Esophagus muscularis mucosa (tissue), 4 donors: ENCODE data around the gene CAMTA1. TPM values are rescaled to one million over a fixed set of nuclear protein-coding genes. Genes with fewer than 3 reads are reported as not detected.

ENCODE experiments used
- DNase-seq: peaks from one replicate; pipeline ENCODE4 v3.0.0-alpha.2; 2017; ENCODE audit errors: extremely low spot score
- H3K27ac ChIP-seq, 4 donors: fragments of 200-600 bp; sonication (generic); replicated peaks in 1 of 4; 1 replicate in 3 of 4; 2 replicates in 1 of 4; pipeline ENCODE4 v1.5.1; 2016 to 2019; ENCODE audit warnings: mild to moderate bottlenecking in 1 of 4
- H3K27me3 ChIP-seq, 4 donors: fragments of 200-600 bp; sonication (generic); one replicate each; pipeline versions ENCODE4 v1.5.1 to v1.6.0; 2016 to 2019
- H3K36me3 ChIP-seq, 4 donors: fragments of 200-600 bp; sonication (generic); one replicate each; pipeline ENCODE4 v1.5.1; 2016 to 2019
- H3K4me1 ChIP-seq, 4 donors: fragments of 200-600 bp; sonication (generic); one replicate each; pipeline ENCODE4 v1.5.1; 2016 to 2019
- H3K4me3 ChIP-seq, 4 donors: fragments of 200-600 bp; sonication (generic); 1 replicate in 2 of 4; 2 replicates in 2 of 4; pipeline ENCODE4 v1.5.1; 2016 to 2019; ENCODE audit warnings: mild to moderate bottlenecking in 4 of 4, moderate library complexity in 1 of 4
- H3K9me3 ChIP-seq, 4 donors: fragments of 200-600 bp; sonication (generic); 1 replicate in 3 of 4; 2 replicates in 1 of 4; pipeline ENCODE4 v1.5.1; 2016 to 2019
- CTCF ChIP-seq, 3 experiments: fragments of 200-600 bp in 2 of 3; fragments of 450-650 bp in 1 of 3; sonication (generic) in 2 of 3; IDR thresholded peaks; one replicate each; pipeline ENCODE4 v1.5.1; 2017 to 2019; ENCODE audit warnings: antibody characterized with exemption in 3 of 3, mild to moderate bottlenecking in 2 of 3, moderate library complexity in 1 of 3
- EP300 ChIP-seq: sonication (generic); formaldehyde crosslinking; IDR thresholded peaks from one replicate; pipeline ENCODE4 v1.6.1; 2017; ENCODE audit warnings: antibody characterized with exemption
- POLR2A ChIP-seq: fragments of 450-650 bp; IDR thresholded peaks from one replicate; pipeline ENCODE4 v1.6.1; 2017; ENCODE audit warnings: antibody characterized with exemption, moderate library complexity, mild to moderate bottlenecking, low read depth
- POLR2AphosphoS5 ChIP-seq, 2 donors: sonication (generic); formaldehyde crosslinking; IDR thresholded peaks; one replicate each; pipeline ENCODE4 v1.6.1; 2017; ENCODE audit warnings: antibody characterized with exemption in 2 of 2
- WGBS: methylation state at CpG from one replicate; pipeline ENCODE4 v1.1.5; 2018; 5-methylcytosine and 5-hydroxymethylcytosine counted together
- intact Hi-C: fragments of 100-400 bp; cut with DNase I; formaldehyde crosslinking; loops from one replicate; pipeline ENCODE4 v1.15.1; 2023
- total RNA-seq, 4 donors: library from RNA; depleted of rRNA; stranded (reverse); fragments of >200 nt; gene quantifications; one replicate each; pipeline versions ENCODE4 v1.1.0 to v1.2.1, GENCODE V29; 2016

CAMTA1 gene
- total RNA-seq, 4 donors from 2014 or later = 109 to 226 (median 139) TPM

DNA sequence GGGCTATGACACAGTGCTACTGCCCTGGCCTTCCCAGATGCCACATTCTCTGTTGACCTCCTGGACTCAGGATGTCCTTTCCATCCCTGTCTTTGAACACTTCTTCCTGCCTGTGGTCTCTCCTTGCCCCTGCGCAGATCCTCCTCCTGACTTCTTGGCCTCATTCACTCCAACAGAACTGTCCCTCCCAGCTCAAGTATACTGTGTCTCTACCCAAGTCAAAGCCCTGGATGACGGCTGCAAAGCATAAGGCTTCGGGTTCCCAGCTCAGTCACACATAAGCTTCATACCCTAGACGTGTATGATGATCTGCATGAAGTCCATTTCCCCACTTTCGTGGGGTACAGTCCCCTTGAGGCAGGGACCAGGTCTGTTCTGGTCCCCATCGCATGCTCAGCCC lies 657.7 kb downstream of the CAMTA1 start:
- H3K27ac ChIP-seq = no peak overlapping the region
- intact Hi-C loops = no loop called here
- H3K4me3 ChIP-seq = no peak overlapping the region
- no peaks in the 10 kb centered on the region for H3K9me3 ChIP-seq
- H3K27me3 ChIP-seq = no peaks in the 10 kb centered on the region
- H3K4me1 ChIP-seq = no peaks in the 10 kb centered on the region
- DNase-seq = no peak
- TF ChIP-seq EP300 (no peak), POLR2A (no peak), POLR2AphosphoS5 (IDR thresholded peaks at IDR 0.05) (no peak), CTCF (IDR thresholded peaks at IDR 0.05) (no peak)
- H3K36me3 ChIP-seq = no peaks in the 10 kb centered on the region
- 95% methylated on average over 6 of the region's 6 CpGs for WGBS

DNA sequence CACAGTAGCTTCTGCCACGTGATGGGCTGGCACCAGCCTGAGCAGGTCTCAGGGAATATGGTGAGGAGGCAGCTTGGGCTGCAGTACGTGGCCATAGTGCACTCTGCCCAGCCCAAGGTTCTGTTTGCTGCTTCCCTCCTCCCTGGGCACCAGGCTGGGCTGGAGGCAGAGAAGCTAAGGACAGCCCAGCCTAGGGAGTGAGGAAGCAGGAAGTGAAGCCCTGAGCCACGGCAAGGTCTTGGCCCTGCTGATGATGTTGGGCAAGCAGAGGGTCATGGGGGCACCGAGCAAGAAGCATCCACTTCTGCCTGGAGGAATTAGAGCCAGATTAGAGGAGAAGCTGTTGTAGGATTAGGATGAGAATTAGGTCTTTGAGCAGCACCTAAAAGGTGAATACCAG lies 659.1 kb downstream of the CAMTA1 start:
- TF ChIP-seq CTCF (IDR thresholded peaks at IDR 0.05) = no peak
- TF ChIP-seq POLR2A = no peak
- 56% methylated on average over 2 of the region's 4 CpGs for whole genome bisulfite sequencing
- H3K27ac ChIP-seq = no peak overlapping the region
- H3K9me3 ChIP-seq = no peaks in the 10 kb centered on the region
- DNase-seq = no peak
- no peak overlapping the region for H3K4me3 ChIP-seq
- no peaks in the 10 kb centered on the region for H3K4me1 ChIP-seq
- H3K36me3 ChIP-seq = no peaks in the 10 kb centered on the region
- intact Hi-C loops = no loop called here
- H3K27me3 ChIP-seq = no peaks in the 10 kb centered on the region

GRCh38 chr1:7447093-7447492 lies 661.8 kb downstream of the CAMTA1 start:
- intact Hi-C loops = no loop called here
- TF ChIP-seq EP300 (no peak), POLR2AphosphoS5 (IDR thresholded peaks at IDR 0.05) (no peak), CTCF (IDR thresholded peaks at IDR 0.05) (no peak), POLR2A (no peak)
- Histone ChIP-seq H3K9me3 (no peaks in the 10 kb centered on the region), H3K4me3 (no peak overlapping the region), H3K27ac (no peak overlapping the region), H3K27me3 (no peaks in the 10 kb centered on the region), H3K4me1 (no peaks in the 10 kb centered on the region), H3K36me3 (no peaks in the 10 kb centered on the region)
- DNase-seq = no peak
- WGBS = 82% methylated on average over 9 of the region's 9 CpGs

- intact Hi-C loops = no loop called here
- H3K27ac ChIP-seq = no peak overlapping the region
- H3K27me3 ChIP-seq = no peaks in the 10 kb centered on the region
- no peaks in the 10 kb centered on the region for H3K4me1 ChIP-seq
- TF ChIP-seq EP300 (no peak), POLR2A (no peak), POLR2AphosphoS5 (IDR thresholded peaks at IDR 0.05) (no peak), CTCF (IDR thresholded peaks at IDR 0.05) (no peak)
- H3K36me3 ChIP-seq = no peaks in the 10 kb centered on the region
- no peaks in the 10 kb centered on the region for H3K9me3 ChIP-seq
- H3K4me3 ChIP-seq = no peak overlapping the region
- DNase-seq = no peak
- 96% methylated on average over 6 of the region's 6 CpGs for whole genome bisulfite sequencing
Observed at GRCh38 chr1:7447736-7448135, 662.5 kb downstream of the CAMTA1 start.

DNA sequence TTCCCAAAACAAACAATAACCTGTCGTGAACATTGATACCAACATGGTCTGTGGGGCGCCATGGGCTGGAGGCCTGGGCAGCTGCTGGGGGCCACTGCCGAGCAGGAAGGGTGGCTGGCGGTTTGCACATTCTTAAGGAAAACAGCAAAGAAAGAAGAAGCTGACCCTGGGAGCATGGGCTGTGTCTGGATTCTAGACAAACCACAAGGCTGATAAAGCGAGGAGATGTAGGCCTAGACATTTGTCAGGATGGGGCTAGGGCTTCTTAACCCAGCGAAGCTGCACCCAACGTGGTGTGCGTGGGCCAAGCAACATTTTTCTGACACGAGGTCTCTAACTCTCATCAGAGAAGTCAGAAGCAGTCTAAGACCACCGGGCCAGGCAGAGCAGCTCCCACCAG lies 663.7 kb downstream of the CAMTA1 start:
- DNase-seq = no peak
- Histone ChIP-seq H3K27ac (no peak overlapping the region), H3K4me1 (peaks cover 0 to under 1% (median 0%) of the 10 kb centered on the region in 4 donors), H3K9me3 (no peaks in the 10 kb centered on the region), H3K4me3 (no peak overlapping the region), H3K27me3 (no peaks in the 10 kb centered on the region), H3K36me3 (no peaks in the 10 kb centered on the region)
- TF ChIP-seq POLR2AphosphoS5 (IDR thresholded peaks at IDR 0.05) = no peak
- intact Hi-C loops = no loop called here
- 91% methylated on average over 8 of the region's 10 CpGs for WGBS
